ENCODE data around the gene TAMM41. TPM values are rescaled to one million over a fixed set of nuclear protein-coding genes. Genes with fewer than 3 reads are reported as not detected.
"Not testable (repeated sequence)": the region's sequence is repeated elsewhere in the genome, so short reads cannot be mapped to it uniquely, and the experiment has no call there.

Gene TAMM41, protein sequence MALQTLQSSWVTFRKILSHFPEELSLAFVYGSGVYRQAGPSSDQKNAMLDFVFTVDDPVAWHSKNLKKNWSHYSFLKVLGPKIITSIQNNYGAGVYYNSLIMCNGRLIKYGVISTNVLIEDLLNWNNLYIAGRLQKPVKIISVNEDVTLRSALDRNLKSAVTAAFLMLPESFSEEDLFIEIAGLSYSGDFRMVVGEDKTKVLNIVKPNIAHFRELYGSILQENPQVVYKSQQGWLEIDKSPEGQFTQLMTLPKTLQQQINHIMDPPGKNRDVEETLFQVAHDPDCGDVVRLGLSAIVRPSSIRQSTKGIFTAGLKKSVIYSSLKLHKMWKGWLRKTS
- 6.6 and 11.7 TPM in 2 replicates for total RNA-seq (2014; rRNA removed; shearing (Covaris generic))
- 14.4 and 18.8 TPM in 2 replicates for polyA plus RNA-seq (2015; cell fraction: cytosol; rRNA removed)
- polyA plus RNA-seq (2015; cell fraction: nucleus; rRNA removed): 35.8 and 40.3 TPM in 2 replicates

DNA sequence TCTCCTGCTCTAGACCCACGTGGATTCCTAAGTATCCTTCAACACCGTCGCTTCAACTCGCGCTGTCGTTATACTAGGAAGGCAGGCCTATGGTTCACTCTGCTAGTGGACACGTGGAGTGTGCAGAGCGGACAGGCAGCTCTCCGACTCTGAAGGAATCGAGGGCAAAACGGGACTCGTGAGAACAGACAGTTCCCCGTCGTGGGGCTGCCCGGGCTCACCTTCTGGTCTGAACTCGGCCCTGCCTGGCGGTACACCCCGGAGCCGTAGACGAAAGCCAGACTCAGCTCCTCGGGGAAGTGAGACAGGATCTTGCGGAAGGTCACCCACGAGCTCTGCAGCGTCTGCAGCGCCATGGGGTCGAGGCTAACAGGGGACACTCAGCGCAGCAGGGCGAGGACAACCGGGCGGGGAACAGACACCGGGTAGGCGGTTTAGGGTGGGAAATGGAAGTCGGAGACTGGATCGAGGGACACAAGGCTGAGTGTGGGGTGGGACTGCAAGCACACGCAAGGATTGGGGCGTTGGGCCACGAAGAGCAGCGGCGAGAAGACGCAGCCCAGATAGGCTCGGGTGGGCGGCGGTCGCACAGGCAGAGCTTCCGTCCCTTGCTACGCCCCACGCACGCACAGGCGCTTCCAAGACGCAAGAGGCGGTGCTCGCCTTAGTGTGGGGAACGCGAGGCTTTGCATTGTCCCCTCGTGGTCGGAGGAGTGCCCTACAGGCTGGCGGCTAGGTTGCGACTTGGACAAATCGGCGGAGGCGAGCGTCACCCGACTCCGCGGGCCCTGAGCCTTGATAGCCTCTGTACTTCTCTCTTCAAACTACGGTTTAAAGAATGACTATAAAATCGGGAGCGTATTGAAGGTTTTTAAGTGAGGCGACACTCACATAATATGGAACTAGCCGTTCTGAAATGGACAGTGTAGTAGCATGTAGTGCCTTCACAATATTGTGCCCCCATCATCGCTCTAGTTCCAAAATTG lies at the start of gene TAMM41:
TAMM41 (minus strand) TSS at position 605 of the 986 bp plus-strand sequence; CDS start at position 356, 249 bp downstream.
- DNase-seq (ENCODE audit: low read depth): peak; percentile 86

DNA sequence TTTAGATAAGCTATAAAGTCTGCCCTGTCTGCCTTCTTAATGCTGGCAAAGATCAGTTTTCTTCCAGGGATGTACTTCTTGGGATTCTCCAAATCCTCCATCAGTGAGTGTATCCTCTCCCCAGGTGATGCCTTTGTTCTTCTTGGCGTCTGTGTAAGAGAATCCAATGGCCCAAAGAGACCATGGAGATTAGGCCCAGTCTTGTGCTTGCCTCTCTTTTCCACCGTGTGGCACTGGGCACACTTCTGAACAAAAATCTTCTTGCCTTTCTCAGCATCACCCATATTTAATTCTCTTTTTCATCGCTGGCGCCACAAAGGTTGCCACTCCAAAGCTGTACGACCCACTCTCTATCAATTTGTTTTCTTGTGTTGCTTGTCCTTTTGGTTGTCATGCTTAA lies 32.2 kb upstream of the TAMM41 start:
- DNase-seq (ENCODE audit: low read depth): no peak

DNA sequence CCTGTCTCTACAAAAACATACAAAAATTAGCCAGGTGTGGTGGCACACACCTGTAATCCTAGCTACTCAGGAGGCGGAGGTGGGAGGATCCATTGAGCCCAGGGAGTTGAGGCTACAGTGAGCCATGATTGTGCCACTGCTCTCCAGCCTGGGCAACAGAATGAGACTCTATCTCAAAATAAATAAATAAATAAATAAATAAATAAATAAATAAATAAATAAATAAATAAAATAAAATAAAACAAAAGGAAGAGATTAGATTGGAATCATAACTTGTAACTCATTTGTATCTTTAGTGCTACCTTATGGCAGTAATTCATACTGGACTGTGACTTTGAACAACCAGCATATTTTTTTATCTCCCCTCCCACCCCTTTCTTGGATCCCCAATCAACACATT lies 28.0 kb upstream of the TAMM41 start:
- not testable (repeated sequence) for DNase-seq (ENCODE audit: low read depth)

DNA sequence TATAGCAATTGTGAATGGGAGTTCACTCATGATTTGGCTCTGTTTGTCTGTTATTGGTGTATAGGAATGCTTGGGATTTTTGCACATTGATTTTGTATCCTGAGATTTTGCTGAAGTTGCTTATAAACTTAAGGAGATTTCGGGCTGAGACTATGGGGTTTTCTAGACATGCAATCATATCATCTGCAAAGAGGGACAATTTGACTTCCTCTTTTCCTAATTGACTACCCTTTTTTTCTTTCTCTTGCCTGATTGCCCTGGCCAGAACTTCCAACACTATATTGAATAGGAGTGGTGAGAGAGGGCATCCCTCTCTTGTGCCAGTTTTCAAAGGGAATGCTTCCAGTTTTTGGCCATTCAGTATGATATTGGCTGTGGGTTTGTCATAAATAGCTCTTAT lies 17.1 kb upstream of the TAMM41 start:
- not testable (repeated sequence) for DNase-seq (ENCODE audit: low read depth)

DNA sequence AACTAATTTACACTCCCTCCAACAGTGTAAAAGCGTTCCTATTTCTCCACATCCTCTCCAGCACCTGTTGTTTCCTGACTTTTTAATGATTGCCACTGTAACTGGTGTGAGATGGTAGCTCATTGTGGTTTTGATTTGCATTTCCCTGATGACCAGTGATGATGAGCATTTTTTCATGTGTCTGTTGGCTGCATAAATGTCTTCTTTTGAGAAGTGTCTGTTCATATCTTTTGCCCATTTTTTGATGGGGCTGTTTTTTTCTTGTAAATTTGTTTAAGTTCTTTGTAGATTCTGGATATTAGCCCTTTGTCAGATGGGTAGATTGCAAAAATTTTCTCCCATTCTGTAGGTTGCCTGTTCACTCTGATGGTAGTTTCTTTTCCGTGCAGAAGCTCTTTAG lies 15.9 kb upstream of the TAMM41 start:
- DNase-seq (ENCODE audit: low read depth): not testable (repeated sequence)

DNA sequence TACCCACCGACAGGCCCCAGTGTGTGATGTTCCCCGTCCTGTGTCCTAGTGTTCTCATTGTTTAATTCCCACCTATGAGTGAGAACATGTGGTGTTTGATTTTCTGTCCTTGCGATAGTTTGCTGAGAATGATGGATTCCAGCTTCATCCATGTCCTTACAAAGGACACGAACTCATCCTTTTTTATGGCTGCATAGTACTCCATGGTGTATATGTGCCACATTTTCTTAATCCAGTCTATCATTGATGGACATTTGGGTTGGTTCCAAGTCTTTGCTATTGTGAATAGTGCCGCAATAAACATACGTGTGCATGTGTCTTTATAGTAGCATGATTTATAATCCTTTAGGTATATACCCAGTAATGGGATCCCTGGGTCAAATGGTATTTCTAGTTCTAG lies 15.5 kb upstream of the TAMM41 start:
- DNase-seq (ENCODE audit: low read depth): not testable (repeated sequence)

DNA sequence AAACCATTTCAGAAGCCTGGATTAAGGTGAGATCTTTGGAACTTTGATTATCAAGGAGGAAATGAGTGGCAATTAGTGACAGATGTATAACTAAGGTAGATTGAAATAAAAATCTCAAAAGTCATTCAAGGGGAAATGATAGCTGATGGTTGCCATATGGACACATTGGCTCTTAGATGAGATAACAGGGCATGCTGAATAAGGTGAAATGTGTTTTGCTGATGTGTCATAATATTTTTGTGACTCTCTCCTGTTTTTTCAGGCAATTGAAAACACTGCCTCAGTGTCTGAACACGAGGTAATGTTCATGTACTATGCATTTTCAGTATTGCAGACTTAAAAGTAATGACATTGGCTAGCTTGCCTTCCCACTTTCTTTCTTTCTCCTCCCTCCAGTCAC lies 13.5 kb upstream of the TAMM41 start:
- not testable (repeated sequence) for DNase-seq (ENCODE audit: low read depth)

DNA sequence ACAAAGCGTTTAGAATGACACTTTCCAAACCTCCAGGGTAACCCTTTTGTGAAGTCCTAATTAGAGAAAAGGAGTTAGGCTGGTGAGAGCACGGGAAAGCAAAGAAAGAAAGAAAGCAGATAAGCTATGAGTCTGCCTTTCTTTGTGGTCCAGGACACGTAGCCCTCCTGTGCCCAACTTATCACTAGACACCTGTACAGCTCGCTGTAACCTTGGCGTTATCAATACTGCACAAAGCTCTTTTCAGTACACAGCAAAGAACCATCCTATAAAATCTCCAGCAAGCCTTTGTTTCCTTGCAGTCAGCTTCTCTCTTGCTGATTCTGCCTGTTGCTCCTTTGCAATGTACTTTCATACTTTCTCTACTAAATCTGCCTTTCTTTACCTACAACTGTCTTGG lies 6.8 kb upstream of the TAMM41 start:
- DNase-seq (ENCODE audit: low read depth): no peak

DNA sequence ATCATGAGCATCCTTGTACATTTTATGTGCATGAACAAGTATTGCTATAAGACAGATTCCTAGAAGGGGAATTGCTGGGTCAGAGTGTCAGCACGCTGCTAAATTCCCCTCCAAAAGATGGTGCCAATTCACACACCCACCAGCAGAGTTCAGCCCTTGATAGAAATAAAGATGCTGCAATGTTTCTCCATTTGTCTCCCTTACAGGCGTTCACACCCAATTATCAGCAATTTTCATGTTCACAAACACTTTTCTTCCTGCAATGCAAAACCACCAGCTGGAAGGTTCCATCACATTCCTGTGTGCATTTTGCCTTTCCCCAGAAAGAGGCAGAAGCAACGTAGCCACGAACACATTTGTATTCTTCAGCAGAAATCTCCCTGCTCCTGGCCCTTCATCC lies 3.3 kb upstream of the TAMM41 start:
- DNase-seq (ENCODE audit: low read depth): no peak

DNA sequence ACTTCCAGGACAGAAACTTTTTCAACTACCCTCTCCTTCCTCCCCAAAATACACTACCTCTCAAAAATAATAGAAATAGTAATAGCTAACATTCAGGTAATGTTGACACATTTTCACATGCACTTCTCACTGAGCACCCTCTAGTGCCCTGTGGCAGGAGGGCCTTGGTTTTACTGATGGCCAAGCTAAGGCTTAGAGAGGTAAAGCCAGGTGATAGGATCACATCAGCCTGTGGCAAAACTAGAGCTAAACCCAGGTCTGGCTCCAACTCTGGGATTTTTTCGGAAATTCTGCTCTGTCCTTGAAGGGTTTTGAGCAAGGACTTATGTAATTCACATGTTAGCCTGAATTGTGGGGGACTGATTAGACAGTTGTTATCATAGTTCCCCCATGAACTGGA lies 922 bp upstream of the TAMM41 start:
- DNase-seq (ENCODE audit: low read depth): no peak

DNA sequence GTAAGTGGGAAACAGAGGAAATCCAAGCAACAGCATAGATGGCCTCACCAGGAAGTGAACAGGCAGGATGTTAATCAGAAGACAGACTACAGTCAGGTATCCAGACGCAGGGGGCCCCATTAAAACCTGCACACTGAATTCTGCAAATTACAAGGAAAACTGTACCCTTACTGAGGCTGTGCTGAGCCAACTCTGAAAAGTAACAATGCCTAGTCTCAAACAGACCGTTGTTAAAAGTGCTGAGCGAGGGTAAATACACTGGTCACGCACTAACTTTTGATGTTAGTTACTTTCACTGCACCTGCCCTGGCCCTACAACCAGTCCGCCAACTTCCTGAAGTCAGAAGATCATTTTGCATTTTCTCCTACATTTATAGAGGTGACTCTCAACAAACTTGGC lies 1.0 kb downstream of the TAMM41 start:
- DNase-seq (ENCODE audit: low read depth): no peak

DNA sequence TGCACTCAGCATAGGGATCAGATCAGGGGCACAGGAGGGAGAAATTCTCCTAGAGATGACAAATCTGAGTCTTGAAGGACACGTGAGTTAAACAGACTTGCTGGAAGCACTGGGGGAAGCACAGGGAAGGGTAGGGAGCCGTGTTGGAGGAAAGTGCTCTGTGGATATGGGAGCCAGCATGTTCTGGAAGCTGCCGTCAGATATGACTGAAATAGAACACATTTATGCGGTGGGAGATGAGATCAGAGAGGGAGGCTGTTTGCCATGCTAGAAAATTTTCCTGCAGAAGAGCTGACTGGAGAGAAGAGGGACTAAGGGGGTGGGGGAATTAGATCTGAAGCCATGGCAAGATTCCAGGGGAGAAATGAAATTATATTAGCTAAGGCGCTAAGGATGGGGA lies 1.8 kb downstream of the TAMM41 start:
- DNase-seq (ENCODE audit: low read depth): no peak

DNA sequence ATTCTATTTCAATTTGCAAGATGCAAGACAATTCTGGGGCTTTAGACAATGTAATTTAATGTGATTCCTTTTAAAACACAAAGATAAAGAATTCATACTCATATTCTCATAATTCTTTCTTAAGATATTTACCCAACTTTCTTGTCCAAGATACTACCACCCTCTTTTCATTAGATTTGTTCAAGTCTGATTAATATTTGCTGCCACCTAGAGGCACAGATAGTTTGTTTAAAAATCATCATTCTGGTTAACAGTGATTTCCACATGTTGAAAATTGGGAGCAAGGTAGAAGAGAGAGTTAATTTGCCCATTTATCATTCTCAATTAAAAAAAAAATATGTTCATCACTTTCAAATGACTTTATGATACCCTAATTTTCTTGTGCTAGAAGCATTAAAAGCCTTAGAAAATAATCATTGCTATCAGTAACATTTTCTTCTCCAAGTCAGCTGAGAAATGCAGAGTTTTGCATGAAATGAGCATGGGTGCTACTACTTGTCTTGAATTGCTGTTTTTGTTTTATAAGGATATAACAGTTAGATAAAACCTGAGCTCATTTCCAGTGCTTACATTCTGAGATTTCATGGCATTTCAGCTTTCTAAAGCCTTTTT lies 11.6 kb downstream of the TAMM41 start:
- peak; percentile 10 for DNase-seq (ENCODE audit: low read depth)

DNA sequence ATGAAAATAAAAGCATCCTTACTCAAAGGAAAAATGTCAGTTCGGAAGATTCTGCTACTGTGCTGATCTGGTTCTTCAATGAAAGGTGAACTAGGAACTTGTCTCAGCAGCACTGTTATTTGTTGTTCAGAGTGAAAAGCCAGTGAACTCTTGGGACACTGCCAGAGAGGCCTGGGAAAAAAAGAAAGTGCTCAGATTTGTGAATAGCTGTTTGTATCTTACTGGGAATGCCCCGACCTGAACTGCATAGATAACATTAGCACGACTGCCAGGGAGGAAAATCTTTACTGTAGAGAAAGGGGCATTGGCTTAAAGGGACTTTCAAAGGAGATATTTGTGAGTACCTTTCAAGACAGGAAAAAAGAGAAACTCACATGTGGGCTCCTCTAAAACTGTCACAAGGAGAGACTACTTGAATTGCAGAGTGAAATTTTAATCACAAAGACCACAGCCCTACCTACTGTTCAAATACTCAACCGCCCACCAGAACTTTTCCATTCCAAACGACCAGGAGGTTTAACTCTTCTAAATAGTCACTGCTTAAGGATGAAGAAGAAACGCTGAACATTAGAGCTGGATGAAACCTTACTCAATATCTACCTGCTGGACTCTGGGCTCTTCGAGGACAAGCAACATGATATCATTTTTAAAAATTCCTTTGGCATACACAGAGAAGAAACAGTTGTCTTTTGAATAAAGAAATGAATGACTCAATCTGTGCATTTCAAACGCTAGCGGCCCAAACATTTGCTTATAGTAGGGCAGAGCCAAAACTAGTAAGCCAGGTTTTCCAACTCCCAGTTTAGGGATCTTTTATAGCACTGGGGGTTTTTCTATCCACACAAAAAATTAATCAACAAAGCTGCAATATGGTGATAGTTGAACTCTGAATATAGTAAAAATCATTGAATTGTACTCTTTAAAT lies 13.4 kb downstream of the TAMM41 start:
- no peak for DNase-seq (ENCODE audit: low read depth)

DNA sequence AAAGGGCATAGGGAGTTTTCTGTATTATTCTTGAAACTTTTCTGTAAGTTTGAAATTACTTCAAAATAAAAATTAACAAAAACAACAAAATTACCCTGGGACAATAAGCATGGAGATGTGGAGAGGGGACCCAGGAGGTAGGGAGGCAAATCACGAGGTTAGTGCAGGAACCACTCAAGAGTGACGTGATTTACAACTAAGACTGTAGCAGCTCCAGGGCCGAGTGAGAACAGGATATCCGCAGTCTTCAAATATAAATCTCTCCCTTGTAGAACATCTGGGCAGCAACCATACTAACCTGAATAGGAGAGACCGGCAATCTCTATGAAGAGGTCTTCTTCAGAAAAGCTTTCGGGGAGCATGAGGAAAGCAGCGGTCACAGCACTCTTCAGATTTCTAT lies 17.3 kb downstream of the TAMM41 start:
- DNase-seq (ENCODE audit: low read depth): no peak

DNA sequence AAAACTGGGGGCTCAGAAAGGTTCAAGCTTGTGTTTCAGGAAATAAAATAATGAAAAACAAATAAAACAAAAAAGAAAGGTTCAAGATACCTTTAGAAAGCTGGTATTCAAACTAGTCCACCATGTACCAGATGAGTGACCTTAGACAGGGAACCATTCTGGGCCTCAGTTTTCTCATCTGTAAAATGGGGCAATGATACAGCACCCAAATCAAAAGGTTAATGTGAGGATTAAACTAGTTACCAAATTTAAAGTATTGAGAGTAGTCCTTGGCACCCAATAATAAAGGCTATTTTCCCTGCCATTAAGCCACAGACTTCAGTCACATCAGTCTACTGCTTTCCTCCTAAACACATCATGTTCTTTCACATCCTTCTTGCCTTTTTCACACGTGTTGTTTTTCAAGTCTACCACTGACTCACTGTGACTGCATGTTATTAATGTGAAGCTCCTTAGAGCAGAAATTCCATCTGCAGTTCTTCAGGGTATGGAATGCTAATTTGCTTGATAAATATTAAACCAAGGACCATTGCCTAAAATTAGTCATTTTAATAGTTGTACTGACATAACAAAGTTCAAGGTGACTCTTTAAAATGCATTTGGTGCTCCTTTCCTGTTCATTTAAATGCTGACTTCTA lies 19.9 kb downstream of the TAMM41 start:
- DNase-seq (ENCODE audit: low read depth): no peak

DNA sequence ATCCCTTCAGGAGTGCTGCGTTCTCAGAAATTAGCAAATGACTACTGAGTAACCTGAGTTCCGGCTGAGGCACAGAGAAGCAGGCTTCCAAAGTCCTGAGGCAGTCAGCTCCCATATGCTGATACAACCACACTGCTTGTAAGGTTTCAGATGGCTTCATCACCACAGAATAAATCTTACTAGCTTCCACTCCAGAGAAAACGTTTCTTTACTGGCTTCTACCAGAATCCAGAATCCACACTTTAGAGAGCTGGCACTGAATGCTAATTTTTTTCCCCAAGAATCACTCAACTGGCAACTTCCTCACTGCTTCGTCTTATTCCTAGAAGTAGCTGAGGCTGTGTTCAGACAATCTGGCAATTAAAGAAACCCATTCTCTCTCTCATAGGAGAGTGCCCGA lies 21.4 kb downstream of the TAMM41 start:
- no peak for DNase-seq (ENCODE audit: low read depth)

DNA sequence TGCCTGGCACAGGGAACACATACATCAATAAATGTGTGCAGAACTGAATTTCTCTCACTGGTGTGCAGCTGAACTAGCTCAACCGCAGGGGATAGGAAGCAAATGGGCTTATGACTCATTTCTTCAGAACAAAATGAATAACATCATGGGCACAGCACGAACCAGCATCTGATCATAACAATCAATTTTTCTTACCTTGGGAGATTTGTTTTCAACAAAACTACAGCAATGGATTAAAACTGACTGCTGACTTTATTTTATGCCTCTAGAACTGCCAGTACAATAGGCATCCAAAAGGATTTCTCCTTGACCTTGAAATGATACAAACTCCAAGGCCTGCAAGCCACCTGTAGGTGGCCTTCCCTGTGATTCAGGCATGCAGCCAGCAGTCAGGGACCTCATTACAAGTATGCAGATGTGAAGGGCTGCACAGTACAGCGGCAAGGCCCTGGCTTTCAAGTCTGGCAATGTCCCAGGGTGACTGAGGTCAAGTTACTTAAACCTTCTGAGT lies 26.1 kb downstream of the TAMM41 start:
- peak; percentile 42 for DNase-seq (ENCODE audit: low read depth)

DNA sequence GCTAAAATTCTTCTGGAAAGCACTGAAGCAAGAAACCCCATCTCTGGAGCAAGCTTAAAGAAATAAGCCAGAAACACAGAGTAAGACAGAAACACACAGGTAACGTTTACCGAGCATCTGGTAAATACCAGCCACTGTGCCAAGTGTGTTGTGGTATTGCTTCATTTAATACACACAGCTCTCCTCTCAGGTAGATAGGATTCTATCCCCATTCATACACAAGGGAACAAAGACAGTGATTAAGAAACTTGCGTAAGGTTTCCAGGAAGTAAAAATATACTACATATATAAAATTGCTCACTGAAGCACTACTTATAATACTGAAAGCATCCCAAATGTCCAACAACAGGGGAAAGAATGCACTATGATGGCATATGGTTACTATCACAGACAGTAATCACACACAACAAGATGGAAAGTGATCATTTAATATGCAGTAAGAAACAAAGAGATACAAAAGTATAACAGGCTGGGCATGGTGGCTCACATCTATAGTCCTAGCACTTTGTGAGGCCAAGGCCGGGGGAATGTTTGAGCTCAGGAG lies 27.5 kb downstream of the TAMM41 start:
- no peak for DNase-seq (ENCODE audit: low read depth)

DNA sequence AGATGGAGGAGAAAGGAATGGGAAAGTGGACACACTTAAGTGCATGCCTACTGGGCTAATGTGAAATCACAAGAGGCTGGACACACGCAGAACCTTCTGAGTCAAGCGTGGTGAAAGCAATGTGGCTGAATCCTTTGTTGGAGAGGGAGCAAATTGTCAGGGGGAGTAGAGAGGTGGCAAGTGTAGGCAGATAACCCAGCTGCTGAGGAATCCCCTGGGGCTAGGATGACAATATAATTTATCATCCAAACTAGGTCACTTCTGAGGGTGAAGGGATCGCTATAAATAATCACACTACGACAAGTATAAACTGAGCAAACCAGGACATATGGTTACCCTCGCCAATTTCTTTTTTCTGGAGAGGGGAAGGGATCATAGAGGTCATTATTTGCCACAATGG lies 28.7 kb downstream of the TAMM41 start:
- DNase-seq (ENCODE audit: low read depth): no peak

Data from HT1080 (cell line).